CD4-positive, alpha-beta T cell treated with Interleukin-6 at 100 ng/mL for 8 hours (primary cell): Measurements from ENCODE around the gene ESR1.

ENCODE experiments used
- DNase-seq: peaks from one replicate; pipeline ENCODE4 v3.0.0-alpha.2; 2020; ENCODE audit warnings: mixed read lengths, low spot score

The ESR1 gene

GRCh38 chr6:152173957-152174356 lies 366.5 kb downstream of the ESR1 start:
- DNase-seq, result no peak

GRCh38 chr6:152176268-152176667 lies 368.8 kb downstream of the ESR1 start:
- DNase-seq, result no peak
